Mucosa of rectum (tissue), 2 donors: Measurements from ENCODE around the gene CHMP4B.

ENCODE experiments used
- H3K27ac ChIP-seq, 2 donors: one replicate each; pipeline ENCODE4 v1.7.0; 2013; ENCODE audit warnings: inconsistent platforms in 2 of 2, low read depth in 2 of 2, low read length in 2 of 2
- H3K27me3 ChIP-seq, 2 donors: one replicate each; pipeline ENCODE4 v1.7.0; 2013; ENCODE audit warnings: low read length in 2 of 2; ENCODE audit not compliant: control insufficient read depth in 2 of 2, insufficient read depth in 2 of 2
- H3K36me3 ChIP-seq, 2 donors: one replicate each; pipeline ENCODE4 v1.7.0; 2013; ENCODE audit warnings: low read length in 2 of 2; ENCODE audit not compliant: control insufficient read depth in 2 of 2, insufficient read depth in 2 of 2
- H3K4me1 ChIP-seq, 2 donors: one replicate each; pipeline ENCODE4 v1.7.0; 2013; ENCODE audit warnings: low read length in 2 of 2, mild to moderate bottlenecking in 1 of 2; ENCODE audit not compliant: control insufficient read depth in 2 of 2, insufficient read depth in 2 of 2
- H3K4me3 ChIP-seq, 2 donors: one replicate each; pipeline ENCODE4 v1.7.0; 2013; ENCODE audit warnings: low read length in 2 of 2
- H3K9ac ChIP-seq, 2 donors: one replicate each; pipeline ENCODE4 v1.7.0; 2013; ENCODE audit warnings: low read length in 2 of 2, low read depth in 1 of 2, mild to moderate bottlenecking in 1 of 2
- H3K9me3 ChIP-seq, 2 donors: one replicate each; pipeline ENCODE4 v1.7.0; 2013; ENCODE audit warnings: low read length in 2 of 2; ENCODE audit not compliant: control insufficient read depth in 2 of 2
- donor health status: healthy.
- donor health status: Normal muscosa, but diverticular disease.

The CHMP4B gene

DNA sequence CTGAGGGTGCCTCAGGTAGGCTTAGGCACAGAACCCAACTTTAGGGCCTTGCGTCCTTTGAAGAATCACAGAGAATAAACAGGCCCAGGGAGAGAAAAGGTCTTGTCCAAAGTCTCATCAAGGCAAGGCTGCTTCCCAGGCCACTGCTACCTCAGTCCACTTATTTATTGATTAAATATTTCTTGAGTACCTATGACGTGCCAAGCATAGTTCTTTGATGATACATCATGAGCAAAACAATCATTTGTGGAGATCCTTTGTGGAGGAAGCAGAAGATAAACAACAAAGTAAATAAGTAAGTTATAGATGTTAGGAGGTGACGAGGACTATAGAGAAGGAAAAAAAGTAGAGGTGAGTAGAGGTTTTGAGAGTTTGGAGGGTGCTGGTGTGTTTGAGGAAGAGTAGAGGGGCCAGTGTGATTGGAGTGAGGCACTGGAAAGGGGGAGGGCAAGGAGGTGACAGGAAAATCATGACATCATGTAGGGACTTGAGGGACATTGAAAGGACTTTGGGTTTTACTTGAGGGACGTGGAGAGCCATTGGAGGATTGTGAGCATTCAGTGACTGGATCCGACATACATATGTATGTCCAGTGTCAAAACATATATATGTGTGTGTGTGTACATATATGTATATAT, 14.1 kb upstream of the CHMP4B start:
- peak overlapping the region; percentile 72 to 87 for H3K27ac ChIP-seq
- no peak overlapping the region for H3K9ac ChIP-seq
- no peaks in the 10 kb centered on the region for H3K36me3 ChIP-seq
- H3K4me3 ChIP-seq, result no peak overlapping the region
- H3K27me3 ChIP-seq, result no peaks in the 10 kb centered on the region
- H3K4me1 ChIP-seq, result peaks cover 8 to 19% of the 10 kb centered on the region in 2 donors
- no peaks in the 10 kb centered on the region for H3K9me3 ChIP-seq

- no peaks in the 10 kb centered on the region for H3K9me3 ChIP-seq
- H3K27ac ChIP-seq, result no peak overlapping the region
- no peak overlapping the region for H3K9ac ChIP-seq
- H3K27me3 ChIP-seq, result no peaks in the 10 kb centered on the region
- no peak overlapping the region for H3K4me3 ChIP-seq
- no peaks in the 10 kb centered on the region for H3K36me3 ChIP-seq
- peaks cover 8 to 17% of the 10 kb centered on the region in 2 donors for H3K4me1 ChIP-seq
Measured at GRCh38 chr20:33798444-33798843, 12.7 kb upstream of the CHMP4B start.

- H3K4me1 ChIP-seq, result no peaks in the 10 kb centered on the region
- H3K27ac ChIP-seq, result no peak overlapping the region
- H3K27me3 ChIP-seq, result no peaks in the 10 kb centered on the region
- H3K4me3 ChIP-seq, result no peak overlapping the region
- H3K36me3 ChIP-seq, result no peaks in the 10 kb centered on the region
- no peaks in the 10 kb centered on the region for H3K9me3 ChIP-seq
- H3K9ac ChIP-seq, result no peak overlapping the region
Measured at GRCh38 chr20:33803921-33804337, 7.2 kb upstream of the CHMP4B start.

- no peak overlapping the region for H3K9ac ChIP-seq
- no peak overlapping the region for H3K27ac ChIP-seq
- H3K4me3 ChIP-seq, result no peak overlapping the region
- H3K27me3 ChIP-seq, result no peaks in the 10 kb centered on the region
- H3K4me1 ChIP-seq, result peaks cover 10 to 16% of the 10 kb centered on the region in 2 donors
- no peaks in the 10 kb centered on the region for H3K36me3 ChIP-seq
- H3K9me3 ChIP-seq, result no peaks in the 10 kb centered on the region
Measured at GRCh38 chr20:33808388-33808787, 2.8 kb upstream of the CHMP4B start.

- Histone ChIP-seq H3K9ac (no peak overlapping the region), H3K36me3 (peaks cover 0 to 4% of the 10 kb centered on the region in 2 donors), H3K27ac (no peak overlapping the region), H3K27me3 (no peaks in the 10 kb centered on the region), H3K4me3 (no peak overlapping the region), H3K9me3 (no peaks in the 10 kb centered on the region), H3K4me1 (peaks cover 27 to 32% of the 10 kb centered on the region in 2 donors)
Measured at GRCh38 chr20:33810259-33810658, 889 bp upstream of the CHMP4B start.

DNA sequence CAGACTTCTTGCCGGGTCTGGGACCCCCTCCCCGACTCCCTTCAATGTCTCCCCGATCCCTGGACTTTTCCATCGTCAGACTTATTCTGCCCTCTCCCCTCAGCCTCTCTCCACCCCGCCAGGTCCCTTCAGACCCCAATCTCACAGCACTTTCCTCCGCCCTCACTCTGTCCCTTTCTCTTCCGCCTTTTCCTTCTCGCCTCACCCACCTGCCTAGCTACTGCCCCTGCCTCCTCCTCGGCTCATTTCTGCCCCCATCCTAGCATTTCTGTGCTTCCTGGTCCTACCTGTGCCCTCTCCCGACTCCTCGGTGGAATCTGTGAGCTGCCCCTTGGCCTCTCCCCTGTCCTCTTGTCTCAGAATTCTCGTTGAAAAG, 616 bp downstream of the CHMP4B start:
- peak overlapping the region; percentile 98 for H3K27ac ChIP-seq
- peak overlapping the region; percentile 98 to 100 for H3K9ac ChIP-seq
- peaks cover 0 to 10% of the 10 kb centered on the region in 2 donors for H3K36me3 ChIP-seq
- H3K9me3 ChIP-seq, result no peaks in the 10 kb centered on the region
- no peaks in the 10 kb centered on the region for H3K27me3 ChIP-seq
- H3K4me1 ChIP-seq, result peaks cover 36% of the 10 kb centered on the region in 2 donors
- peak overlapping the region; percentile 97 to 100 for H3K4me3 ChIP-seq

GRCh38 chr20:33812152-33812849, 1.2 kb downstream of the CHMP4B start:
- peak overlapping the region; percentile 98 to 100 for H3K9ac ChIP-seq
- peak overlapping the region; percentile 98 for H3K27ac ChIP-seq
- no peaks in the 10 kb centered on the region for H3K9me3 ChIP-seq
- H3K4me1 ChIP-seq, result peaks cover 36 to 39% of the 10 kb centered on the region in 2 donors
- H3K4me3 ChIP-seq, result peak overlapping the region; percentile 97 to 100
- peaks cover 0 to 10% of the 10 kb centered on the region in 2 donors for H3K36me3 ChIP-seq
- no peaks in the 10 kb centered on the region for H3K27me3 ChIP-seq

DNA sequence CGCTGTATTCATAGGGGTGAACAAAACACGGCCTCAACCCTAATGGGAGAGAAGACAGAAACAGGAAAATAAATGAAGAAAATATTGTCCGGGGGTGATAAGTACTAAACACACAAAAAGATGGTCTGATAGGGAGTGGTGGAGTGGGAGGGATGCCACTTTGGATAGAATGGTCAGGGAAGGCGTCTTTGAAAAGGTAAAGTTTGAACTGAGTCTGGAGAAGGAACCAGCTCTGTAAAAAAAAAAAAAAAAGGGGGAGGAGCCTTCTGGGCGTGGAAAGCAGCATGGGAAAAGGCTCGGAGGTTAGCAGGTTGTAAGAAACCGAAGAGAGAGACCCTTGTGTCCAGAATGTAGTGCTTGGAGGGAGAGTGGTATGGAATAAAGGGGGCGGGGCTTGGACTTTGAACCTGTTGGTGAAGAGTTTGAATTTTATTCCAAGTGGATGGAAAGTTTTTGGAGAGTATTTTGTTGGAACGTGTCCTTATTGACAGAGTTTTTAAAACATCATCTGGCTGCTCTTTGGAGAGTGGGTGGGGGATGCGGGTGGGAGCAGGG, 1.8 kb downstream of the CHMP4B start:
- Histone ChIP-seq H3K27me3 (no peaks in the 10 kb centered on the region), H3K4me3 (peak overlapping the region; percentile 97 to 100), H3K36me3 (peaks cover 0 to 12% of the 10 kb centered on the region in 2 donors), H3K27ac (peak overlapping the region; percentile 98), H3K9me3 (no peaks in the 10 kb centered on the region), H3K4me1 (peaks cover 40 to 45% of the 10 kb centered on the region in 2 donors), H3K9ac (peak overlapping the region; percentile 98 to 100)

GRCh38 chr20:33814238-33814712, 3.1 kb downstream of the CHMP4B start:
- Histone ChIP-seq H3K4me3 (peak overlapping the region; percentile 33 to 97), H3K27me3 (no peaks in the 10 kb centered on the region), H3K4me1 (peaks cover 44 to 46% of the 10 kb centered on the region in 2 donors), H3K27ac (peak overlapping the region; percentile 54 to 69), H3K9ac (peak overlapping the region; percentile 15 to 18), H3K9me3 (no peaks in the 10 kb centered on the region), H3K36me3 (peaks cover 3 to 16% of the 10 kb centered on the region in 2 donors)

DNA sequence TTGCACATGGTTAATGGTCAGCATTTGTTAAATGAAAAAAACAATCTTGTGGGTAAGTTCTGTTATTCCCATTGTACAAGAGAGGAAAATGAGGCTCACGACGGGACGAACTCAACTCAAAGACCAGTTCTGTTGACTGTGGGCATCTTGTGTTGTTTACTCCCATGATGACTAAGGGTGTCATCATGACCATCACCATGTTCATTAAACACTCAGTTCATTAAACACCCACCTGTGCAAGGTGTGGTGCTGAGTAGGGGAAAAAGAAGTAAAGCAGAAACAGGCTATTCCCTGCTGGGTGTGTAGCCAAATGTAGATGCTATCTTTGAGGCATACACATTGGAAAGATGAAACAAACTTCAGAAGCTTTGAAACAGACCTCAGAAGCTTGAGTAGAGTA, 4.5 kb downstream of the CHMP4B start:
- Histone ChIP-seq H3K4me1 (peaks cover 48 to 51% of the 10 kb centered on the region in 2 donors), H3K36me3 (peaks cover 3 to 18% of the 10 kb centered on the region in 2 donors), H3K27me3 (no peaks in the 10 kb centered on the region), H3K9me3 (no peaks in the 10 kb centered on the region), H3K4me3 (peak overlapping the region in 1 of 2 donors; percentile 97), H3K27ac (no peak overlapping the region), H3K9ac (no peak overlapping the region)
